ENCODE data around the gene CACUL1.

GRCh38 chr10:118698421-118698820, 56.3 kb downstream of the CACUL1 start:
- TF ChIP-seq EP300 (IDR thresholded peaks at IDR 0.05) (no peak), CTCF (IDR thresholded peaks at IDR 0.05) (no peak), POLR2A (IDR thresholded peaks at IDR 0.05) (no peak)
